K562 treated with DMSO at 1 percent for 48 hours (cell line): Measurements from ENCODE around the gene SERBP1. TPM values are rescaled to one million over a fixed set of nuclear protein-coding genes. Genes with fewer than 3 reads are reported as not detected.

Experiments used
- total RNA-seq: library from RNA; unstranded; fragments of 300-600 nt; gene quantifications from 2 replicates; pipeline ENCODE4 v1.2.3, GENCODE V29; 2022; ENCODE audit warnings: low replicate concordance; ENCODE audit errors: extremely low read depth

The SERBP1 gene
- not detected in 2 replicates for total RNA-seq

DNA sequence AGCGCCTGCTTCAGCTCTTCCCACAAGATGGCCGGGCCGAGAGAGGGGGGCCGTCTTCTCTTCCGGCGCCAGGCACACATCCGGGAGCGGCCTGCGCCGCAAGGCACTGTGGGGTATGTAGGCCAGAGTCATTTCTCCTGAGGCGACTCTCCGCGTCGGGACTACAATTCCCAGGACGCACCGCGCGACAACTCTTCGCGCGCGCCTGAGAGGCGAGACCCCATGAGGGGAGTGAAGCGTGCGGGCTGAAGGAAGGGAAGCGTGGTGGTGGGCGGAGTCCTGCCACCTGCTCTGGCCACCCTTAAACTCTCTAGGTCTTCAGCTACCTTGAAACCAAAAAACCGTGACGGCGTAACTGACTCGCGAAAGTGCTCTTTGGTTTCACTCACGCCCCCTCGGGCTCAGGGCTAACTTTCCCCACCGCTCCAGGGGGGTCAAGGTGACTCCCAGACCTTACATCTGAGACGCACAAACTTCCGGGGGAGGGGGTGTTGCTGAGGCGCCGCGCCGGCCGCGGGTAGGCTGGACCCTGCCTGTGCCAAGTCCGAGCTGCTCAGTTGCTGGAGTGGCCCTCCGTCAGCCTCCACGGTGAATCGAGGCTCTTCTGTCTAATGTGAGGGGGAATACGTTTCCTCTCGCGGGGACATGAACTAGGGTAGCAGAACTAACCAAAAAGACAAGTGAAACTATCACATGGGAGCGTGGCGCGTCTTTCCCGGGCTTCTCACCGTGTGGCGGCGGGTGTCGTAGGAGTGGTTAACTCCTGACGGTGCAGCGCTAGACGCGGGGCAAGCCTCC is at the start of gene SERBP1:
SERBP1 (minus strand) TSS at position 45 of the 798 bp plus-strand sequence. CDS start 102 bp downstream, outside the sequence.

Other genes starting within 250 kb of the SERBP1 start
- not detected in 2 replicates for gene IL12RB2, start 122.5 kb downstream of the SERBP1 start, total RNA-seq